Vagina (tissue), 2 donors: ENCODE results near the gene GNRHR. TPM values are rescaled to one million over a fixed set of nuclear protein-coding genes. Genes with fewer than 3 reads are reported as not detected.

Experiments
- DNase-seq, 2 donors: peaks; one replicate each; pipeline ENCODE4 v3.0.0-alpha.2; 2017; ENCODE audit errors: extremely low spot score in 2 of 2
- H3K27ac ChIP-seq: fragments of 200-600 bp; sonication (generic); one replicate; pipeline ENCODE4 v1.5.1; 2019
- H3K27me3 ChIP-seq: fragments of 200-600 bp; sonication (generic); one replicate; pipeline ENCODE4 v1.5.1; 2019
- H3K36me3 ChIP-seq, 2 donors: fragments of 200-600 bp; sonication (generic); one replicate each; pipeline ENCODE4 v1.5.1; 2017 to 2019
- H3K4me1 ChIP-seq: fragments of 200-600 bp; sonication (generic); one replicate; pipeline ENCODE4 v1.5.1; 2019
- H3K4me3 ChIP-seq, 2 donors: fragments of 200-600 bp; sonication (generic); 1 replicate in 1 of 2; 2 replicates in 1 of 2; pipeline ENCODE4 v1.5.1; 2016 to 2019
- H3K9me3 ChIP-seq: fragments of 200-600 bp; sonication (generic); one replicate; pipeline ENCODE4 v1.5.1; 2019
- CTCF ChIP-seq, 3 experiments: fragments of 450-650 bp in 2 of 3; fragments of 200-600 bp in 1 of 3; sonication (generic) in 1 of 3; IDR thresholded peaks; one replicate each; pipeline ENCODE4 v1.5.1; 2017 to 2019; ENCODE audit warnings: antibody characterized with exemption in 3 of 3, mild to moderate bottlenecking in 2 of 3, moderate library complexity in 2 of 3
- POLR2A ChIP-seq, 2 donors: fragments of 450-650 bp; IDR thresholded peaks; one replicate each; pipeline ENCODE4 v1.6.1; 2017; ENCODE audit warnings: antibody characterized with exemption in 2 of 2, mild to moderate bottlenecking in 2 of 2, moderate library complexity in 2 of 2
- POLR2AphosphoS5 ChIP-seq, 2 donors: sonication (generic); formaldehyde crosslinking; IDR thresholded peaks; one replicate each; pipeline ENCODE4 v1.9.0; 2017; ENCODE audit warnings: antibody characterized with exemption in 2 of 2, mild to moderate bottlenecking in 2 of 2, low read depth in 1 of 2; ENCODE audit not compliant: insufficient read depth in 1 of 2
- intact Hi-C: fragments of 100-400 bp; cut with DNase I; formaldehyde crosslinking; loops from one replicate; pipeline ENCODE4 v1.15.1; 2023
- total RNA-seq: library from RNA; depleted of rRNA; stranded (reverse); fragments of >200 nt; gene quantifications from one replicate; pipeline ENCODE4 v1.2.3, GENCODE V29; 2016

Gene GNRHR
- total RNA-seq, 1 donor from 2014 or later, result not detected

- Histone ChIP-seq H3K9me3 (no peaks in the 10 kb centered on the region), H3K4me3 (no peak overlapping the region), H3K27ac (no peak overlapping the region), H3K36me3 (peaks cover 0 to 8% of the 10 kb centered on the region in 2 donors), H3K4me1 (peaks cover 6% of the 10 kb centered on the region), H3K27me3 (no peaks in the 10 kb centered on the region)
- no peak for TF ChIP-seq CTCF (IDR thresholded peaks at IDR 0.05)
- TF ChIP-seq POLR2A (IDR thresholded peaks at IDR 0.05), result no peak
- no peak for TF ChIP-seq POLR2AphosphoS5 (IDR thresholded peaks at IDR 0.05; ENCODE audit: insufficient read depth in 1 of 2, low read depth in 1 of 2)
- DNase-seq, result no peak
- intact Hi-C loops, result no loop called here
These were observed 30.2 kb downstream of the GNRHR start for GRCh38 chr4:67723949-67724348.

- Histone ChIP-seq H3K36me3 (peaks cover 0 to 8% of the 10 kb centered on the region in 2 donors), H3K4me1 (peaks cover 6% of the 10 kb centered on the region), H3K27ac (no peak overlapping the region), H3K9me3 (no peaks in the 10 kb centered on the region), H3K4me3 (no peak overlapping the region), H3K27me3 (no peaks in the 10 kb centered on the region)
- TF ChIP-seq POLR2AphosphoS5 (IDR thresholded peaks at IDR 0.05; ENCODE audit: insufficient read depth in 1 of 2, low read depth in 1 of 2) (no peak), POLR2A (IDR thresholded peaks at IDR 0.05) (no peak), CTCF (IDR thresholded peaks at IDR 0.05) (no peak)
- no peak for DNase-seq
- intact Hi-C loops, result no loop called here
These were observed 30.8 kb downstream of the GNRHR start for GRCh38 chr4:67723341-67723740.

DNA sequence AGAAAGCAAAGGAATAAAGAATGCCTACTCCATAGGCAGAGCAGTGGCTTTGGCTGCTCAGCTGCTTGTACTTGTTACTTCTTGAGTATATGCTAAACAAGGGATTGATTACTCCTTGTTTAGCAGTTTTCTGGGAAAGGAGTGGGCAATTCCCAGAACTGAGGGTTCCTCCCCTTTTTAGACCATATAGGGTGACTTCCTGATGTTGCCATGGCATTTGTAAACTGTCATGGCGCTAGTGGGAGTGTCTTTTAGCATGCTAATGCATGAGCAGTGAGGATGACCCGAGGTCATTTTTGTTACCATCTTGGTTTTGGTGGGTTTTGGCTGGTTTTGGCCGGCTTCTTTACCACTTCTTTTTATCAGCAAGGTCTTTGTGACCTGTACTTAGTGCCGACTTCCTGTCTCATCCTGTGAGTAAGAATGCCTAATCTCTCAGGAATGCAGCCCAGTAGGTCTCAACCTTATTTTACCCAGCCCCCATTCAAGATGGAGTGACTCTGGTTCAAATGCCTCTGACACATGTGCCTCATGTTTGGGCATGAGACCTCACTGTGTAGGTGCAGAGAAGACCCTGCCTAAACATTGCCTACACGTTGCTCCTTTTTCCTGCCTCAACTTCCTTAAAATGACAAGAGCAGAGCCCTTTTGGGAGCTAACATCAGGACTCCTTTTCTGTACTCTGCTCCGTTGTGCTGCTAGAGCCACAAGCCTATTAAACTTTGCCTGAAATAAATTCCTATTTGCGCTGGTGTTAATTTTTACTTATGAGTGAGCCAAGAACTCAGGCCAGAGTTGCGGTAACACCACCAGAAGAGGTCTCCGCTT, 32.2 kb downstream of the GNRHR start:
- intact Hi-C loops, result no loop called here
- DNase-seq, result no peak
- Histone ChIP-seq H3K4me3 (no peak overlapping the region), H3K27ac (no peak overlapping the region), H3K4me1 (peaks cover 6% of the 10 kb centered on the region), H3K9me3 (no peaks in the 10 kb centered on the region), H3K27me3 (no peaks in the 10 kb centered on the region), H3K36me3 (peaks cover 0 to 8% of the 10 kb centered on the region in 2 donors)
- TF ChIP-seq POLR2AphosphoS5 (IDR thresholded peaks at IDR 0.05; ENCODE audit: insufficient read depth in 1 of 2, low read depth in 1 of 2) (no peak), POLR2A (IDR thresholded peaks at IDR 0.05) (no peak), CTCF (IDR thresholded peaks at IDR 0.05) (no peak)

GRCh38 chr4:67721315-67721769, 32.8 kb downstream of the GNRHR start:
- Histone ChIP-seq H3K4me3 (no peak overlapping the region), H3K36me3 (peaks cover 0 to 8% of the 10 kb centered on the region in 2 donors), H3K4me1 (peaks cover 6% of the 10 kb centered on the region), H3K27ac (no peak overlapping the region), H3K27me3 (no peaks in the 10 kb centered on the region), H3K9me3 (no peaks in the 10 kb centered on the region)
- TF ChIP-seq POLR2A (IDR thresholded peaks at IDR 0.05), result no peak
- no peak for TF ChIP-seq POLR2AphosphoS5 (IDR thresholded peaks at IDR 0.05; ENCODE audit: insufficient read depth in 1 of 2, low read depth in 1 of 2)
- no peak for TF ChIP-seq CTCF (IDR thresholded peaks at IDR 0.05)
- no peak for DNase-seq
- intact Hi-C loops, result no loop called here
